GM12875 (cell line): Measurements from ENCODE around the gene MAMLD1.

ENCODE experiments used
- H3K4me3 ChIP-seq: one replicate; pipeline ENCODE4 v1.5.1; 2011; ENCODE audit warnings: low read depth, low read length, control low read depth
- TF ChIP-seq, protein P1 (sequence below): IDR thresholded peaks from 2 replicates; pipeline ENCODE4 v1.5.1; 2011; ENCODE audit warnings: low read depth, mild to moderate bottlenecking, control low read depth, inconsistent platforms, low read length, moderate library complexity, borderline replicate concordance; ENCODE audit not compliant: insufficient read depth

Gene MAMLD1

GRCh38 chrX:150504397-150505182 is 141.5 kb downstream of the MAMLD1 start:
- no peak overlapping the region for H3K4me3 ChIP-seq
- TF ChIP-seq, protein P1, sequence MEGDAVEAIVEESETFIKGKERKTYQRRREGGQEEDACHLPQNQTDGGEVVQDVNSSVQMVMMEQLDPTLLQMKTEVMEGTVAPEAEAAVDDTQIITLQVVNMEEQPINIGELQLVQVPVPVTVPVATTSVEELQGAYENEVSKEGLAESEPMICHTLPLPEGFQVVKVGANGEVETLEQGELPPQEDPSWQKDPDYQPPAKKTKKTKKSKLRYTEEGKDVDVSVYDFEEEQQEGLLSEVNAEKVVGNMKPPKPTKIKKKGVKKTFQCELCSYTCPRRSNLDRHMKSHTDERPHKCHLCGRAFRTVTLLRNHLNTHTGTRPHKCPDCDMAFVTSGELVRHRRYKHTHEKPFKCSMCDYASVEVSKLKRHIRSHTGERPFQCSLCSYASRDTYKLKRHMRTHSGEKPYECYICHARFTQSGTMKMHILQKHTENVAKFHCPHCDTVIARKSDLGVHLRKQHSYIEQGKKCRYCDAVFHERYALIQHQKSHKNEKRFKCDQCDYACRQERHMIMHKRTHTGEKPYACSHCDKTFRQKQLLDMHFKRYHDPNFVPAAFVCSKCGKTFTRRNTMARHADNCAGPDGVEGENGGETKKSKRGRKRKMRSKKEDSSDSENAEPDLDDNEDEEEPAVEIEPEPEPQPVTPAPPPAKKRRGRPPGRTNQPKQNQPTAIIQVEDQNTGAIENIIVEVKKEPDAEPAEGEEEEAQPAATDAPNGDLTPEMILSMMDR: no peak

GRCh38 chrX:150506020-150506419 is 142.9 kb downstream of the MAMLD1 start:
- TF ChIP-seq, protein P1: no peak
- no peak overlapping the region for H3K4me3 ChIP-seq

- H3K4me3 ChIP-seq: no peak overlapping the region
- TF ChIP-seq, protein P1: no peak
Observed at GRCh38 chrX:150506486-150506885, 143.4 kb downstream of the MAMLD1 start.

- TF ChIP-seq, protein P1: no peak
- H3K4me3 ChIP-seq: no peak overlapping the region
Observed at GRCh38 chrX:150507251-150507856, 144.2 kb downstream of the MAMLD1 start.

DNA sequence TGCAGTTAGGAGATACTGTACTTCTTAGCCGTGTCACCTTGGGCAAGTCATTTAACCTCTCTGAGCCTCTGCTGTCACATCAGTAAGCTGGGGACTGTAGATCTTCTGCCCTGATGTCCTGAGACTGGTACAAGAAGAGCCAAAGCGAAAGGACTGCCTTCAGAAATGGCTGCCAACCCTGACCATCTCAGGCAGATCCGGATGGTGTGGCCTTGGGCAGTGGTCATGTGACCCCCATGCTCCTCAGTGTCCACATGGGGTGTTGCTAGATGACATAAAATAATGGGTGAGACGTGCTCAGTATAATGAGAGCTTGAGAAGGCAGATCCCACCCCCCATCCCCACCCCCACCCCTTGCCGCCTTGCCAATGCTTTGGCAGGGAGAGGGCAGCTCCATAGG is 144.9 kb downstream of the MAMLD1 start:
- H3K4me3 ChIP-seq: no peak overlapping the region

DNA sequence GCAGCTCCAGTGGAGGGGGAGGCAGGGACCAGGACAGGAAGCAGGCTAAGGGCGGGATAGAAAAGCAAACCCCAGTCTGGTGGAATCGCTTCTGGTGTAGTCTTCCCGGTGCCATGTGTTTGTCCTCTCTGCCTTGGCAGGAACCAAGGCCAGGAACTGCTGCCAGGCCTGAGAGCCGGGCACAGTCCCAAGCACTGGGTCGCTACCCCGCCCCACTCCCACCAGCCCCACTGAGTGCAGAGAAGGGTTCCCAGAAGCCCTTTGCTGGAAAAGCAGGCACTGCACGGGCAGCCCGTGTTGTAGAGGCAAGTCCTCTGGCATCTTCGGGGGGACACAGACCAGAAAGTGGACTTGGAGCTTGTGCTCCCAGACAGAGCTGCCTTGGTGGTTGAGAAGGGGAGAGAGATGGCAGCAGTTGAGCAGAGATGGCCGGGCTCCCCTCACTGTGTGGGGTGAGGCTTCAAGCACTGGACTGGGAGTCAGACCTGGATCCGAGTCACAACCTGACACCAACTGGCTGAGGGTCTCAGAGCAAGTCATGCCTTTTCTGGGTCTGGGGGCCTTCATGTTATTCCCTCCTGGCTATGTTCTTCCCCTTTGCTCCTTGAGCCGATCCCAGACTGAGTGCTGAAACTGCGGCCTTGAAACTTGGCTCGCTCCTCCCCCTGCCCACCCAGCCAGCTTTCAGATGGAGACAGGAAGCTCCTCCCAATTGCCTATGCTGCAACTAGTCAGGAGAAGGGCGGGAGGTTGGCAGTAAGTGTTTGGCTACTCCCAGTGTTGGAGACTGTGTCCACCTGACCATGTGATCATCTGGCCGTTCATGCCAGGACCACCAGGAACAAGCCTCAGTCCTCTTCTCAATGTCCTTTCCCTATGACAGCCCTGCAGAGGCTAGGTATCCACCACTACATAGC is 145.6 kb downstream of the MAMLD1 start:
- no peak overlapping the region for H3K4me3 ChIP-seq
- TF ChIP-seq, protein P1: no peak

More for the DNA sequence above, 144.9 kb downstream of the MAMLD1 start:
- TF ChIP-seq, protein P1: no peak

GRCh38 chrX:150509703-150510102 is 146.6 kb downstream of the MAMLD1 start:
- TF ChIP-seq, protein P1: no peak
- no peak overlapping the region for H3K4me3 ChIP-seq
